Left lung (tissue), 10 donors: Measurements from ENCODE around the gene MCOLN2. TPM values are rescaled to one million over a fixed set of nuclear protein-coding genes. Genes with fewer than 3 reads are reported as not detected.
"Not testable (repeated sequence)": the region's sequence is repeated elsewhere in the genome, so short reads cannot be mapped to it uniquely, and the experiment has no call there.

Experiments used
- ATAC-seq: fragments of 200-7000 bp; cut with Tn5 transposase; one replicate; pipeline ENCODE4 v1.9.1; 2020; ENCODE audit warnings: moderate library complexity
- DNase-seq, 4 donors: peaks; one replicate each; pipeline ENCODE4 v3.0.0-alpha.2; 2013 to 2020
- H3K27ac ChIP-seq, 2 donors: fragments of 200-600 bp; sonication (generic) in 1 of 2; one replicate each; pipeline versions ENCODE4 v1.5.0 to v1.8.0; 2020 to 2021
- H3K27me3 ChIP-seq, 2 donors: fragments of 200-600 bp; sonication (generic) in 1 of 2; one replicate each; pipeline versions ENCODE4 v1.5.0 to v1.8.0; 2020 to 2021
- H3K36me3 ChIP-seq, 2 donors: fragments of 200-600 bp; sonication (generic) in 1 of 2; one replicate each; pipeline versions ENCODE4 v1.5.0 to v1.8.0; 2020 to 2021
- H3K4me1 ChIP-seq, 2 donors: fragments of 200-600 bp; one replicate each; pipeline ENCODE4 v1.8.0; 2021
- H3K4me3 ChIP-seq, 2 donors: fragments of 200-600 bp; sonication (generic) in 1 of 2; one replicate each; pipeline versions ENCODE4 v1.5.0 to v1.8.0; 2020 to 2021; ENCODE audit warnings: mild to moderate bottlenecking in 1 of 2
- H3K9me3 ChIP-seq, 2 donors: fragments of 200-600 bp; sonication (generic) in 1 of 2; one replicate each; pipeline versions ENCODE4 v1.5.0 to v1.8.0; 2020 to 2021
- CTCF ChIP-seq, 2 donors: fragments of 200-600 bp; sonication (generic) in 1 of 2; IDR thresholded peaks; one replicate each; pipeline versions ENCODE4 v1.5.0 to v1.8.0; 2021; ENCODE audit warnings: antibody characterized with exemption in 2 of 2
- intact Hi-C, 2 donors: fragments of 100-400 bp; cut with DNase I; formaldehyde crosslinking; loops; one replicate each; pipeline versions ENCODE4 v1.11.2 to v1.14.2; 2022
- polyA plus RNA-seq, 6 donors: library from polyadenylated mRNA; unstranded; fragments of 120-200 nt; gene quantifications; one replicate each; pipeline ENCODE4 v1.2.1, GENCODE V29; 2013; ENCODE audit not compliant: insufficient read length in 6 of 6
- total RNA-seq, 2 donors: library from RNA; stranded (reverse); fragmentation: NEBNext Ultra II Directional; extraction: Animal tissue kit (Norgen Biotek cat#: 25700); gene quantifications; one replicate each; pipeline ENCODE4 v1.2.1, GENCODE V29; 2021
- donor health status: DM: no; HTN: yes; CAD: no.
- donor health status: DM: no; HTN: no; CAD: no.

The MCOLN2 gene
- total and polyA plus RNA-seq, 8 donors = 2.8 to 5.9 (median 3.8) TPM

GRCh38 chr1:84916897-84917296 lies 80.0 kb downstream of the MCOLN2 start:
- no peak for DNase-seq
- H3K36me3 ChIP-seq = no peaks in the 10 kb centered on the region
- intact Hi-C loops = no loop called here

GRCh38 chr1:84913555-84913892 lies 83.4 kb downstream of the MCOLN2 start:
- Histone ChIP-seq H3K4me1 (peaks cover 0 to 10% of the 10 kb centered on the region in 2 donors), H3K9me3 (no peaks in the 10 kb centered on the region), H3K27me3 (no peaks in the 10 kb centered on the region), H3K36me3 (no peaks in the 10 kb centered on the region), H3K27ac (no peak overlapping the region), H3K4me3 (no peak overlapping the region)
- intact Hi-C loops = no loop called here
- no peak for TF ChIP-seq CTCF (IDR thresholded peaks at IDR 0.05)
- ATAC-seq (peak; percentile 41), DNase-seq (no peak)

More at GRCh38 chr1:84916897-84917296, 80.0 kb downstream of the MCOLN2 start:
- H3K4me1 ChIP-seq = peaks cover 0 to 10% of the 10 kb centered on the region in 2 donors
- no peaks in the 10 kb centered on the region for H3K27me3 ChIP-seq
- no peak for ATAC-seq
- H3K27ac ChIP-seq = no peak overlapping the region
- no peak for TF ChIP-seq CTCF (IDR thresholded peaks at IDR 0.05)
- H3K9me3 ChIP-seq = no peaks in the 10 kb centered on the region
- H3K4me3 ChIP-seq = no peak overlapping the region

- H3K27me3 ChIP-seq = no peaks in the 10 kb centered on the region
- no peaks in the 10 kb centered on the region for H3K36me3 ChIP-seq
- no peak for DNase-seq
- peaks cover 0 to 10% of the 10 kb centered on the region in 2 donors for H3K4me1 ChIP-seq
- intact Hi-C loops = no loop called here
- TF ChIP-seq CTCF (IDR thresholded peaks at IDR 0.05) = no peak
- no peak overlapping the region for H3K4me3 ChIP-seq
- no peaks in the 10 kb centered on the region for H3K9me3 ChIP-seq
- ATAC-seq = no peak
- no peak overlapping the region for H3K27ac ChIP-seq
Measured at GRCh38 chr1:84912726-84913554, 84.0 kb downstream of the MCOLN2 start.

GRCh38 chr1:84908746-84909464 lies 88.0 kb downstream of the MCOLN2 start:
- H3K36me3 ChIP-seq, H3K27ac ChIP-seq, H3K27me3 ChIP-seq, H3K9me3 ChIP-seq, intact Hi-C loops, DNase-seq, ATAC-seq, H3K4me3 ChIP-seq: not testable (repeated sequence)
- H3K4me1 ChIP-seq = peaks cover 0 to 10% of the 10 kb centered on the region in 2 donors

GRCh38 chr1:84907095-84907827 lies 89.7 kb downstream of the MCOLN2 start:
- H3K4me3 ChIP-seq = no peak overlapping the region
- no peak overlapping the region for H3K27ac ChIP-seq
- DNase-seq (no peak), ATAC-seq (no peak)
- intact Hi-C loops = no loop called here
- H3K4me1 ChIP-seq = no peaks in the 10 kb centered on the region
- TF ChIP-seq CTCF (IDR thresholded peaks at IDR 0.05) = no peak
- H3K27me3 ChIP-seq = no peaks in the 10 kb centered on the region
- H3K9me3 ChIP-seq = peaks cover 0 to 4% of the 10 kb centered on the region in 2 donors
- no peaks in the 10 kb centered on the region for H3K36me3 ChIP-seq

GRCh38 chr1:84902727-84903126 lies 94.2 kb downstream of the MCOLN2 start:
- DNase-seq, H3K27ac ChIP-seq, H3K4me3 ChIP-seq, H3K27me3 ChIP-seq, H3K9me3 ChIP-seq, H3K4me1 ChIP-seq, intact Hi-C loops, ATAC-seq, H3K36me3 ChIP-seq: not testable (repeated sequence)
